Adrenal gland (tissue), 5 donors: ENCODE results near the gene DUSP16.

Experiments used
- CTCF ChIP-seq, 6 experiments: fragments of 450-650 bp in 4 of 6; fragments of 200-600 bp in 2 of 6; sonication (generic) in 1 of 6; IDR thresholded peaks; 1 replicate in 5 of 6; 2 replicates in 1 of 6; pipeline versions ENCODE4 v1.5.1 to v1.8.0; 2016 to 2021; ENCODE audit warnings: antibody characterized with exemption in 6 of 6, mild to moderate bottlenecking in 2 of 6, moderate library complexity in 1 of 6
- POLR2A ChIP-seq, 2 donors: fragments of 450-650 bp; IDR thresholded peaks; one replicate each; pipeline ENCODE4 v1.6.1; 2017; ENCODE audit warnings: antibody characterized with exemption in 2 of 2, mild to moderate bottlenecking in 2 of 2, moderate library complexity in 1 of 2
- donor health status: DM: no; HTN: no; CAD: no.

- TF ChIP-seq CTCF (IDR thresholded peaks at IDR 0.05) (no peak), POLR2A (IDR thresholded peaks at IDR 0.05) (no peak)
Measured at GRCh38 chr12:12428047-12428446, 134.6 kb downstream of the DUSP16 start.
